ENCODE measurements around the gene TMA16.
A peak's percentile ranks its signal among the peaks of the same experiment; 100 is the strongest.
"Not testable (repeated sequence)": the region's sequence is repeated elsewhere in the genome, so short reads cannot be mapped to it uniquely, and the experiment has no call there.

TMA16 gene
- 10.6 to 15.4 reads per million in 2 donors for total RNA-seq

DNA sequence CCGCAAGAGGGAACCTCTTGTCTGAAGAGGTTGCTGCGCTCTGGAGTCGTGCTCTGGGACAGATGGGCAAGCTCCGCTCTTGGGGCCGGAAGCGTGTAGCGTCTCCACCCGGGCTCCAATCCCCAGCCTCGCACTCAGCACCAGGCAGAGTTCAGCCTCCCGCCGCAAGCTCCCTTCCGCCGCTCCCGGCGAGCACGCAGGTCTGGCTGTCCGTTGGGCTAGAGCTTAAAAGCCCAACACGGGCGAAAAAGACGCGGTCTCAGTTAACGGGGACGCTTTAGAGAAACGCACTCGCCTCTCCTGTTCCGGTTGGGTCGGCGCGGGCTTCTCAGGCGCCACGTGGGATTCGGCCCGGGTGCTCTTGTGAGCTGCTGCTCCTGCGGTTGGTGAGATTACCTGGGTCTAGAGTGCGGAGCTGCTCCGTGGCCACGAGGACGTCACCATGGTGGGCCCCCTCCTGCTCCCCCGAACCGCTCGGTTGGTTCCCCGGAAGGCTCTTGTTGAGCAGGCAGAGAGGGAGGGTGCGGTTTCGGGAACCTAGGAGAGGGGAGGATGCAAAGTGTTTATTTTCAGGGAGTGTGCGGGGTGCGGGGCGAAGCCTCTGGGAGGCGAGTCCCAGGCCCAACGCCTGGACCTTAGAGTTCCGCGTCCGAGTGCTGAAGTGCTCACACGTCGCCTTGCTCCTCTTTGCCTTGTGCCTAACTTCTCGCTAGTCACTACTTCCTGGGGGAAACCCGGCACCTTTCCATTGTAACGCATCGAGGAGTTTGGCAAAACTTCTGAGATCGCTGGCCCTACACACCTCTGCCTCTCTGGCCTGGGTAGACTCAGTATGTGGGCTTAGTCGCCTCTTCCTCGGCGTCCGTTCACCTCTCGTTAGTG, at the start of gene TMA16:
Gene TMA16 (plus strand): TSS at position 331 of the 882 bp plus-strand sequence. CDS start 112 bp downstream, at position 443.
- peak; percentile 59 for DNase-seq

- not testable (repeated sequence) for DNase-seq
These were observed 47.5 kb upstream of the TMA16 start for GRCh38 chr4:163447023-163447422.

DNA sequence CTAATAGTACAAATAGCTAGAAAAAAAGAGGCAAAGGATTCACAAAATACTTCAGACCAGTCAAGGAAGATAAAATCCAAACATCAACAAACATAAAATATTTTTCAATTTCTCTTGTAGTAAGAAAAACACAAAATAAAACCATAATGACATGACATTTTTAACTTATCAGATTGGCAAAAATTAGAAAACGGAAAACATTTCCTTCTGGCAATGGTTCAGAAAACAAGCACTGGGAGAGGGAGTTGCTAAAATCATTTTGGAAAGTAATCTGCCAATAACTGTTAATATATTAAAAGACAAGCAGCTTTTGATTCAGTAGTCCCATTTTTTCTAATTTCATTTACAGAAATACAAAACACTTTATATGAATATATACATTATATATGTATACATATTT, 47.0 kb upstream of the TMA16 start:
- no peak for DNase-seq

- DNase-seq = no peak
These were observed 45.8 kb upstream of the TMA16 start for GRCh38 chr4:163448540-163449203.

DNA sequence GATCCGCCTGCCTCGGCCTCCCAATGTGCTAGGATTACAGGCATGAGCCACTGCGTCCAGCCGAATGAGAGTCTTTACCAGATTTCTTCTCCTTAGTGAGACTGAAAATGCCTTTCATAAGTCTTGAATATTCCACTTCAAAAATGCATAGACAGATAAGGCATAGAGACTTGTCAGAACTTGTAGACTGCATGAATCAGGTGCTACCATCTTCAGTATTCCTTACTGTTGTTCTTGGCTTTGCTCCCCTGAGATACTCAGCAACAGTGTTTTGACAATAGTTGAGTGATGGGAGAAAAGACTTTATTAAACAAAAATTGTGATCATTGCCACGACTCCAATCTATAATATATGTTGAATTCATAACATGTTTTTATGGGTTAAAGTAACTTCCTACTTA, 31.9 kb upstream of the TMA16 start:
- no peak for DNase-seq

- no peak for DNase-seq
These were observed 27.3 kb upstream of the TMA16 start for GRCh38 chr4:163467082-163467770.

DNA sequence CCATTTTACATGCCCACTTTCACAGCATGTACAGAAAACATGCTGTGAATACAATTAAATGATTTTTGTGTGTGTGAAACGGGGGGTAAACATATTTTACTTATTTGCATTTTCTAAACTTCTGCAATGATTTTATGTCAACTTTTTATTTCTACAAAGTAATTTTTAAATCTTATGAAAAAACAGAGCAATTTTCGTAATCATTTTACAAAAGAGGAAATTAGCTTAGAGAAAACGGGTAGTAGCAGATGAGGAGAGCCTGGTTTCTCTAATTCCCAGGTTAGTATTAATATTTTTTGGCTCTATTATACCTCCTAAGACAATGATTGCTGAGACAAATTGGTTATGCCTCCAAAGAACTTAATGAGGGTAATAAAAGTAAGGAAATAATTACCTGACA, 24.1 kb upstream of the TMA16 start:
- no peak for DNase-seq

DNA sequence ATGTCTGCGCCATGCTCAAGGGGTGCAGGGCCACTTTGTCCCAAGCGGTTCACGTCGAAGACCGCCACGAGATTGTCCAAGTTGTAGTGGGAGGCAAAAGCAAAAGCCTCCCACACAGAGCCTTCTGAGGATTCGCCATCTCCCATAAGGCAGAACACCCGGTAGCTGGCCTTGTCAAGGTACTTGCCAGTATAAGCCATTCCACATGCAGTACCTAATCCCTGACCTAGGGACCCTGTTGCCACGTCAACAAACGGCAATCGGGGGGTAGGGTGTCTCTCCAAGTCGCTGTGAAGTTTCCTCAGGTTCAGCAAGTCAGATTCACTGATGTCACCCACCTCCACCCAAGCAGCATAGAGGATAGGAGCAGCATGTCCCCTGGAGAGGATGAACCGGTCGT, 21.4 kb upstream of the TMA16 start:
- DNase-seq = no peak

DNA sequence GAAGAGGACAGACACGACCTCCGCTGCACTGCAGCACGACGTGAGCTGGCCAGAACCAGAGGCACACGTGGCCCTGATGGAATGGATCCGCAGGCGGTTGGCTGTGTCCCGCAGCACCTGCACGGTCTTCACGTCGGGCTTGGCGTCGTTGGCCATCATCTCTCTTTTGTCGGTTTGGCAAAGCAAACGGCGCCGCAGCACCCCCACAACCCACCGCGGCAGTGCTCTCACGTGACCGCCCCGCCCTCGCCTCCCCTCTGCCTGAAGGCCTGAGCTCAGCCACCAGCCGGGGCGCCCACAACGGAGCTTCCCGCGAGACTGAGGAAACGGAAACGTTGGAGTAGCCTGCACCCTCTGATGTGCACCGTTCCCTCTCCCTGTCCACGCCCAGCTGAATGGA, 20.9 kb upstream of the TMA16 start, which contains the start of gene TKTL2:
Gene TKTL2 (minus strand): TSS at position 179 of the 400 bp plus-strand sequence. CDS start 20 bp downstream, at position 159.
- no peak for DNase-seq

- DNase-seq = no peak
These were observed 20.5 kb upstream of the TMA16 start for GRCh38 chr4:163474027-163474426.

- DNase-seq = no peak
These were observed 17.6 kb upstream of the TMA16 start for GRCh38 chr4:163476761-163477438.

GRCh38 chr4:163482190-163482589, 12.3 kb upstream of the TMA16 start:
- DNase-seq = no peak

DNA sequence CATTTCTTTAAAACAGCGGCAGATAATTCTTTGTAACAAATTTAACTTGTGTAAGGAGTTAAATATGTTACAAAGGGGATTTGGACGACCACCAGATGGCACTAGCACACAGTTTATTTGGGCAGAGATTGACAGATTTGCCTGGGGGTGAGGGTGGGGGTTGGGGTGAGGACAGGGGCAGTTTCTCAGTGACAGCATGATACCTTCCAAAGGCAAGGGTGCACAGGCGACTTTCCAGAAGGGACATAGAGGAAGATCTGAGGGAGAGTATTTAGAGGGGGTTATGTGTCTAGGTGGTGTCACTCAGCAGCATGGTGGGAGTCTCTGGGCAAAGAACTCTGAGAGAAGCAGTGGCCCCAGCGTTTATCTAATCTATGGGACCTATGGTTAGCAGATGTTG, 9.6 kb upstream of the TMA16 start:
- DNase-seq = peak; percentile 29

- no peak for DNase-seq
These were observed 8.9 kb upstream of the TMA16 start for GRCh38 chr4:163485589-163485988.

DNA sequence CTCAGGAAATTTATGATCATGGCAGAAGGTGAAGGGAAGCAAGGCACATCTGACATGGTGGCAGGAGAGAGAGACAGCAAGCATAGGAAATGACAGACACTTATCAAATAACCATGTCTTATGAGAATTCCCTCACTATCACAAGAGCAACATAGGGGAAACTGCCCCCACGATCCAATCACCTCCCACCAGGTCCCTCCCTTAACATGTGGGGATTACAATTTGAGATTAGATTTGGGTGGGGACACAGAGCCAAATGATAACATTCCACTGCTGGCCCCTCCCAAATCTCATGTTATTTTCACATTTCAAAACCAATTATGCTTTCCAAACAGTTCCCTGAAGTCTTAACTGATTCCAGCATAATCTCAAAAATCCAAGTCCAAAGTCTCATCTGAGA, 8.2 kb upstream of the TMA16 start:
- DNase-seq = no peak

DNA sequence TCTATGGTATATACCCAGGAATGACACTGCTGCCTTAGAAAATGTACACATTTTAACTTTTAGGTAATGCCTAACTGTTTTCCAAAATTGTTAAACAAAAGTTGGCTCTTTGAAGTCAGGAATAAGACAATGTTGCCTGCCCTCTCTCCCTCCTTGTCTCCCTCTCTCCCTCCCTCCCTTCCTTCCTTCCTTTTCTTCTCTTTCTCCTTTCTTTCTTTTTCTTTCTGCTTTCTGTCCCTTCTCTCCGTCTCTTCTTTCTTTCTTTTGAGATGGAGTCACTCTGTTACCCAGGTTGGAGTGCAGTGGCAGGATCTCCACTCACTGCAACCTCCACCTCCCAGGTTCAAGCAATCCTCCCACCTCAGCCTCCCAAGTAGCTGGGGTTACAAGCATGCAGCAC, 4.6 kb upstream of the TMA16 start:
- DNase-seq = no peak

DNA sequence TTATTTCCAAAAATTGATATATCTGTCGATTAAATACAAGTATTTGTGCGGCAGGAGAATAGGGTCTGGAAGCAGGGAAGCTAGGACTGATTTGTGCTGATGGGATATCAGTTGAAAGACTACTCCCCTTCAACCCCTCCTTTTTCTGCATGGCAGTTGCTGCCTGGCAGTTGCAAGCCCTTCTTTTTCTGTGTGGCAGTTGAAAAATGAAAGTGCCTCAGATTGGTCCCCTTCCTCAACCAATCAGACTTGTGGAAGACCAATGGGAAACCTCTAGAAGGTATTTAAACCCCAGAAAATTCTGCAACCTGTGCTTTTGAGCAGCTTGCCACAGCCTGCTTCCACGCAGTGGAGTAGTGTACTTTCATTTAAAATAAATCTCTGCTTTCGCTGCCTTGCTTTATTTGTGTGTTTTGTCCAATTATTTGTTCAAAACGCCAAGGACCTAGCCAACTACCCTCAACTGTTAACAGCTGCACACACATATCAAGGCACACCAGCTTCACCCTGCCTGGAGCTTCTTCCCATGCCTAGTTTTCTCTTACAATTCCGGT, 1.5 kb upstream of the TMA16 start:
- DNase-seq = no peak

GRCh38 chr4:163493643-163494359, 689 bp upstream of the TMA16 start:
- DNase-seq = no peak

DNA sequence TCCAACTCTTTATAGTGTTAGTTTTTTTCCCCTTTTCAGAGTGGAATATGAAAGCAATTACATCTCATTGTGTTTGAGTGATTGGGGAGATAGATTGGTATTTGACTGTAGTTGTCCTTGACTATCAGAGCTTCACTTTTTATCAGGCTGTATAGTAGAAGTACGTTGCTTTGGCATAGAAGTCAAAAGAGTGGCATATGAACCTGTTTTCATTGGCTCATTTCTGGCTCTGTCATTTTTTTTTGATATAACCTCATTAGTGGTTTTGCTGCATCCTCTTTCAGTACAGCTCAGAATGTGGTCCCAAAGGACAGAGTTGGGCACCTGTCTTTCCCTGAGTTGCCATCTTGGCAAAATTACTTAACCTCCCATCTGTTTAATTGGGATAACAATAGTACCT, 1.4 kb downstream of the TMA16 start:
- no peak for DNase-seq

DNA sequence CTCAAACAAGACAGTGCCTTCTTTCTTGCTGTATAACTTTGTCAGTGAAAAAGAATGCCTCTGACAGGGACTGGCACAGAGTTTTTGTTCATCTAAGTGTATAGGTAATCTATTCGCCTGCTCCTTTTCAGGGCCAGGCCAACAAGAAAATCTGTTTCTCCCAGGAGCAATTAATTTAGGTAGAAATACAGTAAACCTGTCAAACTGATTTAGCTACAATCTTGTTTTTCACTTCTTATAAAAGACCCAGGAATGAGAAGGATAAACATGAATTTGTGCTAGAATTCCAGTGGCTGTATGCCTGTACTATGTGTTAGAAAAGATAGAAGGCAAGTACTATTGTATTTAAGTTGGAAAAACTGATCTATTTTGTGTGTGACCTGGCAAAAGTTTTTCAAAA, 6.1 kb downstream of the TMA16 start:
- no peak for DNase-seq

DNA sequence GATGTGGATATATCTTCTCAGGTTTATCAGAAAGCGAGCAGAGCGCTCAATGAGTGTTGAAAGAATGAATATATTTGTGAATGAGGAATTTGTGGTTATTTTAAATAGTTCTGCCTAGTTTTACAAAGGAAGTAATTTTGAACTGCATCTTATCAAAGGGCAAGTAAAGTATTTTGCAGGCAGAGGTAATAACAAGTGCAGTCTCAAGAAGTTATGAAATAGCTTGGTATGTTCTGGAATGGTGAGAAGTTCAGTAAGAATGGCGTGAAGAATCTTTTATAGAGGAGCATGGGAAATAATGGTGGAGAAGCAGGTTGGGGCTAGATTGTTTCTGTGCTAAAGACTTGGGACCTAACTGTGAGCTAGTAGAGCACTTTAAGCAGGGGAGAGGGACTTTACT, 10.9 kb downstream of the TMA16 start:
- DNase-seq = no peak

- DNase-seq = no peak
These were observed 20.7 kb downstream of the TMA16 start for GRCh38 chr4:163515198-163515597.

Measured in T-helper 9 cell (primary cell).